ENCODE results near the gene TEX53. TPM values are rescaled to one million over a fixed set of nuclear protein-coding genes. Genes with fewer than 3 reads are reported as not detected.

The TEX53 gene
- total and polyA plus RNA-seq, 8 donors = not detected

DNA sequence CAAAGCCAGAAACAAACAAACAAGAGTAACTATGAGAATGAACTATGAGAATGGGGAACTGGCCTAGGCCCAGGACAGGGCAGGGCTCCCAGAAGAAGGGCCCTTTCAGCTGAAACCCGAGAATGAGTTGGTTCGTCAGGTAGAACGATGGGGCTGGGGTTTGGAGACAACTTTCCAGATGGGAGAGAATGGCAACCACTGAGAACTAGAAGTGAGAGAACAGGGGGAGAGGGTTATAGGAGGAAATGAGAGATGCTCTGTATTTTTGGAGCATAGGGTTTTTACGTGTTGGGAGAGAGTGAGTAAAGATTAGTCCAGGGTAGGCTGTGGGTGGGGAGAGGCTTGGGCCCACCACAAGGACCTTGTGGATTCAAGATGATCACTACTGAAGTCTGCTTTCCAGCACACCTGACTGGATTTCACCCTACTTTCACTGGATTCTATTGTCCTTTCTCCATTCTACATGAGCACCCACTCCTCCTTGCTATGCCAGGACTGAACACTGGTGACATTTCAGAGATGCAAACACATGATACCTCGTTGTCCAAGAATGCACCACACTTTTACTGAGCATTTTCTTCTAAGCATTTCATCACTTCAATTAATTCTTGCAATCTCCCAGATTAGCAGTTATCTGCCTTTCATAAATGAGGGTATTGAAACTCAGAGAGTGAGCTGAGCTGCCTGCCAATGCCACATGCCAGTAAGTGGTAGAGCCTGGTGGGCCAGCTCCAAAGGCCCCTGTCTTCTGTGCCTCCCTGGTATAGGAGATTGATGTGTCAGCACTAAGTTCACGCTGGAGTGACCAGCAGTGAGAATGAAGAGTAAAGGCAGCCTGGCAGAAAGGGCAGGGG, 49.7 kb downstream of the TEX53 start:
- no peak for ATAC-seq
- H3K9me3 ChIP-seq = no peaks in the 10 kb centered on the region

DNA sequence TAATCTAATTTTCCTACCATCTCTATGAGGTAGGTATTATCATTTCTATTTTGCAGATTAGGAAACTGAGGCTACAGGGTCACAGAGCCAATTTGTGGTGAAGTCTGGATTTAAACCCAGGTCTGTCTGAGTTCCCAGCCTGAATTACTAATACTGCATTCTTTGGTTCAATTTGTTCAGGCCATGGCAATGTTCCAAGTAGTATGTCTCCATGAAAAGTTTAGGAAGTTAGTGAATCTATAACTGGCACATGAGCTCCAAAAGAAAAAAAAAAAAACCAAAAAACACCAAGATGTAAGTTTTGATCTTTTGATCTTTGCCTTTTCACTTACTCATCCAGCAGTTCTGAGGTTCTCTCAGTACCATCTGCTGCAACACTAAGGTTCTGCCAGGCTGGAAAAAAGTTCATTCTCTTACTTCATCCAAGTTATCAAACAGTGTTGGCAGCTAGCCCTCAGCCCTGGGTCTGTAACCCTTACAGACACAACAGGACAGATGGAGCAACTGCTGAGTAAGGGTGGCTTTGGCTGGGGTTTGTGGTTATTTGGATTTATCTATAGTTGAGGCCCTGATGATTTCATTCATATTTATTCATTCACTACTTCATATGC, 50.9 kb downstream of the TEX53 start:
- DNase-seq (peak in 1 of 4 donors; percentile 16), ATAC-seq (no peak)
- Histone ChIP-seq H3K27me3 (peaks cover 0 to 6% of the 10 kb centered on the region in 2 donors), H3K4me3 (no peak overlapping the region), H3K36me3 (peaks cover 0 to 2% of the 10 kb centered on the region in 2 donors), H3K27ac (no peak overlapping the region), H3K9me3 (peaks cover 0 to 6% of the 10 kb centered on the region in 2 donors), H3K4me1 (peaks cover 0 to 22% of the 10 kb centered on the region in 2 donors)
- TF ChIP-seq, protein P1, sequence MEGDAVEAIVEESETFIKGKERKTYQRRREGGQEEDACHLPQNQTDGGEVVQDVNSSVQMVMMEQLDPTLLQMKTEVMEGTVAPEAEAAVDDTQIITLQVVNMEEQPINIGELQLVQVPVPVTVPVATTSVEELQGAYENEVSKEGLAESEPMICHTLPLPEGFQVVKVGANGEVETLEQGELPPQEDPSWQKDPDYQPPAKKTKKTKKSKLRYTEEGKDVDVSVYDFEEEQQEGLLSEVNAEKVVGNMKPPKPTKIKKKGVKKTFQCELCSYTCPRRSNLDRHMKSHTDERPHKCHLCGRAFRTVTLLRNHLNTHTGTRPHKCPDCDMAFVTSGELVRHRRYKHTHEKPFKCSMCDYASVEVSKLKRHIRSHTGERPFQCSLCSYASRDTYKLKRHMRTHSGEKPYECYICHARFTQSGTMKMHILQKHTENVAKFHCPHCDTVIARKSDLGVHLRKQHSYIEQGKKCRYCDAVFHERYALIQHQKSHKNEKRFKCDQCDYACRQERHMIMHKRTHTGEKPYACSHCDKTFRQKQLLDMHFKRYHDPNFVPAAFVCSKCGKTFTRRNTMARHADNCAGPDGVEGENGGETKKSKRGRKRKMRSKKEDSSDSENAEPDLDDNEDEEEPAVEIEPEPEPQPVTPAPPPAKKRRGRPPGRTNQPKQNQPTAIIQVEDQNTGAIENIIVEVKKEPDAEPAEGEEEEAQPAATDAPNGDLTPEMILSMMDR (IDR thresholded peaks at IDR 0.05) = no peak
- intact Hi-C loops (cut with DNase I) = no loop called here

More for the DNA sequence above, 49.7 kb downstream of the TEX53 start:
- Histone ChIP-seq H3K27ac (no peak overlapping the region), H3K36me3 (no peaks in the 10 kb centered on the region), H3K4me3 (no peak overlapping the region), H3K4me1 (peaks cover 3 to 34% of the 10 kb centered on the region in 2 donors), H3K27me3 (peaks cover 0 to 6% of the 10 kb centered on the region in 2 donors)
- no peak for DNase-seq
- intact Hi-C loops (cut with DNase I) = no loop called here
- TF ChIP-seq, protein P1 (IDR thresholded peaks at IDR 0.05) = no peak

Other genes starting within 250 kb of the TEX53 start
- gene WHRN, start 152.3 kb downstream of the TEX53 start, total RNA-seq = 1 to 10 TPM; 5.1 to 6.8 TPM
- 10 to 100 TPM in 5 of 6 donors, 1 to 10 TPM in 1; 9.3 to 17.3 (median 12.0) TPM for gene WHRN, start 152.3 kb downstream of the TEX53 start, polyA plus RNA-seq (ENCODE audit: insufficient read length in 6 of 6)
- 10 to 100 TPM; 96.6 to 99.9 TPM for gene ATP6V1G1, start 70.0 kb downstream of the TEX53 start, total RNA-seq
- 100 to 1,000 TPM; 157 to 182 (median 162) TPM for gene ATP6V1G1, start 70.0 kb downstream of the TEX53 start, polyA plus RNA-seq (ENCODE audit: insufficient read length in 6 of 6)
- 10 to 100 TPM; 12.9 to 17.4 TPM for gene TMEM268, start 46.5 kb downstream of the TEX53 start, total RNA-seq
- 10 to 100 TPM; 12.4 to 18.7 (median 15.4) TPM for gene TMEM268, start 46.5 kb downstream of the TEX53 start, polyA plus RNA-seq (ENCODE audit: insufficient read length in 6 of 6)
- not detected for gene TEX48, start 24.4 kb upstream of the TEX53 start, total RNA-seq
- gene TEX48, start 24.4 kb upstream of the TEX53 start, polyA plus RNA-seq (ENCODE audit: insufficient read length in 6 of 6) = under 1 TPM in 2 of 6 donors, not detected in 4; 0.35 to 0.41 TPM
- 10 to 100 TPM; 11.5 to 20.5 TPM for gene TNFSF15, start 148.2 kb upstream of the TEX53 start, total RNA-seq
- gene TNFSF15, start 148.2 kb upstream of the TEX53 start, polyA plus RNA-seq (ENCODE audit: insufficient read length in 6 of 6) = 10 to 100 TPM in 4 of 6 donors, 1 to 10 TPM in 2; 9.0 to 22.8 (median 12.8) TPM

Measured in left lung (tissue), 10 donors.